ENCODE measurements around the gene ADGRV1.

The ADGRV1 gene

DNA sequence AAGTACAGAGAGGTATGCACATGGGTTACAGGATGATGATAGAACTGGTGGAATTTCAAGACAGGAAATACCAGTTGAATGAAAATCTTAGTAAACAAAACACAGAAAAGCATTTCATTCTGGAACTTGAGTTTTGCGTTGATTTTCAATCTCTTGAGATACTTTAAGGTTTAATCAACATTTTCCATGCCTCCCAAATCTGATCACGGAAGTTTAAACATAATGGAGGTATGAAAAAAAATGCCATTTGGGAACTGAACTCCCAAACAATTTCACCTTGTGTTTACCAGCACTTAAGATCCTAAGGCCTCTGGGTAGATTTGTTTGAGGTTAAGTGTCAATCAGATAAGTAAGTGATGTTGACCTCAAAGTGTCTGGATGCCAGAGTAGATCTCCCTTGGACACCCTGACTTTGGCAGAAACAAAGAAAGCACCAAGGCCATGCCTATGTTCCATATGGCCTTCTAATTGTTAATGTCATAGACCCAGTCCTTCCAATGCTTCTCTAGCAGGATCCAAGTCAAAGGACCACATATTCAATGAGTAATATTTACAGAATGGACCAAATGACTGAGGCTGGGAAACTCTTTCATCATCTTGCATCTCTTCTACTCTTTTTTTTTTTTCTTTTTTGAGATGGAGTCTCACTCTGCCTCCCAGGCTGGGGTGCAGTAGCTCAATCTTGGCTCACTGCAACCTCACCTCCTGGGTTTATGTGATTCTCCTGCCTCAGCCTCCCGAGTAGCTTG is 607.6 kb downstream of the ADGRV1 start:
- Histone ChIP-seq H3K27me3 (ENCODE audit: control insufficient read depth, insufficient read depth, low read length) (no peaks in the 10 kb centered on the region), H3K9ac (ENCODE audit: low read depth, low read length) (no peak overlapping the region), H3K9me3 (ENCODE audit: control insufficient read depth, insufficient read depth, low read length) (no peaks in the 10 kb centered on the region), H3K4me1 (ENCODE audit: control insufficient read depth, insufficient read depth, low read length) (peaks cover 3% of the 10 kb centered on the region), H3K36me3 (ENCODE audit: control insufficient read depth, insufficient read depth, low read length) (no peaks in the 10 kb centered on the region), H3K4me3 (ENCODE audit: low read depth, low read length) (no peak overlapping the region)

- Histone ChIP-seq H3K9ac (ENCODE audit: low read depth, low read length) (no peak overlapping the region), H3K9me3 (ENCODE audit: control insufficient read depth, insufficient read depth, low read length) (no peaks in the 10 kb centered on the region), H3K27me3 (ENCODE audit: control insufficient read depth, insufficient read depth, low read length) (no peaks in the 10 kb centered on the region), H3K4me3 (ENCODE audit: low read depth, low read length) (no peak overlapping the region), H3K4me1 (ENCODE audit: control insufficient read depth, insufficient read depth, low read length) (peaks cover 3% of the 10 kb centered on the region), H3K36me3 (ENCODE audit: control insufficient read depth, insufficient read depth, low read length) (no peaks in the 10 kb centered on the region)
Measured at GRCh38 chr5:91168859-91169258, 610.3 kb downstream of the ADGRV1 start.

DNA sequence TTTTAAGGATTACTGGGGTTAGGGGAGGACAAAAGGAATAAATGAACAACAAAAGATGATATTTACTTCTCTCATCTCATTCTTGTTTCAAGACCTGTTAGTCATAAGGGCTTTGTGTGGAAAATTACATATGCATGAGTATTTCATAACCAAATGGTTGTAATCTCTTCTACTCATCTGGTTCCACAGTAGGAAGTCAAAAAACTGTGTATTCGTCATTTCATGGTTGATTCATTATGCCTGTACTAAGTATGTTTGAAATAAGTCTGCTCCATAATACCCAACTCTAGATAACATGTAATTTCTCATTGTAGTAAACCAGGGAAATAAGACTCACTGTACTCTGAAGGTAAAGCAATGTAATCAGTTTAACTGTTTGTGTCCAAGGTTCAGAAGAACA is 611.7 kb downstream of the ADGRV1 start:
- no peaks in the 10 kb centered on the region for H3K36me3 ChIP-seq (ENCODE audit: control insufficient read depth, insufficient read depth, low read length)
- H3K9me3 ChIP-seq (ENCODE audit: control insufficient read depth, insufficient read depth, low read length): no peaks in the 10 kb centered on the region
- peaks cover 3% of the 10 kb centered on the region for H3K4me1 ChIP-seq (ENCODE audit: control insufficient read depth, insufficient read depth, low read length)
- H3K27me3 ChIP-seq (ENCODE audit: control insufficient read depth, insufficient read depth, low read length): no peaks in the 10 kb centered on the region
- no peak overlapping the region for H3K9ac ChIP-seq (ENCODE audit: low read depth, low read length)
- H3K4me3 ChIP-seq (ENCODE audit: low read depth, low read length): no peak overlapping the region

DNA sequence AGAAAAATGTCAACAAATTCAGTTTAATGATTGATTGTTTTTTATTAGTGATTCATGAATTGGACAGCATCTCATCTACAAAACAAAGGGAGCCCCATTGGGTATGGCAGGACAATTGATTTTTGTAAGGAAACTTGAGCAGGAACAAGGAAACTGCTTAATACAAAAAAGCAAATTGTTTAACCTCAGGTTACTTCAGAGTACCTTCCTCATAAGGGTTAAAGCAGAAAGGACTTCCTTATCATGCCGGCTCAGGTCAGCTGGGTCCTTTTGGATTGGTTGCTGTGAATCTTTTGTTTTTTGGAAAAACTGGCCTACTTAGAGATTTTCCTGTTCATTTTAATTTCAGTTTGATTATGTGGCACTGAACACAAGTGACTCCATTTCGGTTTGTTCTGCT is 612.7 kb downstream of the ADGRV1 start:
- Histone ChIP-seq H3K4me1 (ENCODE audit: control insufficient read depth, insufficient read depth, low read length) (peaks cover 3% of the 10 kb centered on the region), H3K9ac (ENCODE audit: low read depth, low read length) (no peak overlapping the region), H3K4me3 (ENCODE audit: low read depth, low read length) (no peak overlapping the region), H3K9me3 (ENCODE audit: control insufficient read depth, insufficient read depth, low read length) (no peaks in the 10 kb centered on the region), H3K27me3 (ENCODE audit: control insufficient read depth, insufficient read depth, low read length) (no peaks in the 10 kb centered on the region), H3K36me3 (ENCODE audit: control insufficient read depth, insufficient read depth, low read length) (no peaks in the 10 kb centered on the region)

DNA sequence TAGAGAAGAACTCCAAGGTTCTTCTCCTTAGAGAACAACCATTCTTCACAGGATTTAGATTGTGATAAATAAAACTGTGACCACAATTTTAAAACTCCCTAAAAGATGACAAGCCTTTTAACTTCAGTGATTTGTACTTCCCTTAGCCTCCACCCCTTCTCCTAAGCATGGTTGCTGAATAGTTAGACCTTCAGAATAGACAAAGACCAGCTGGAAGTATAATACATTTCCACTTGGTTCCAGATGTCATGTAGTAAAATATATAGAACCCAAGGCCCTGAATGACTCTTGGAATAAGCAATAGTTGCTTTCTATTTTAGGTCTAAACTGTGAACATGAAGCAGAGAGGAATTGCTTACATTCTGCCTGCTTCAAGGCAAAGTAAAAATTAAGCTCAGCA is 615.8 kb downstream of the ADGRV1 start:
- no peaks in the 10 kb centered on the region for H3K36me3 ChIP-seq (ENCODE audit: control insufficient read depth, insufficient read depth, low read length)
- no peaks in the 10 kb centered on the region for H3K9me3 ChIP-seq (ENCODE audit: control insufficient read depth, insufficient read depth, low read length)
- H3K27me3 ChIP-seq (ENCODE audit: control insufficient read depth, insufficient read depth, low read length): no peaks in the 10 kb centered on the region
- H3K9ac ChIP-seq (ENCODE audit: low read depth, low read length): no peak overlapping the region
- H3K4me1 ChIP-seq (ENCODE audit: control insufficient read depth, insufficient read depth, low read length): peaks cover 3% of the 10 kb centered on the region
- no peak overlapping the region for H3K4me3 ChIP-seq (ENCODE audit: low read depth, low read length)

GRCh38 chr5:91175708-91176107 is 617.1 kb downstream of the ADGRV1 start:
- no peaks in the 10 kb centered on the region for H3K4me1 ChIP-seq (ENCODE audit: control insufficient read depth, insufficient read depth, low read length)
- H3K4me3 ChIP-seq (ENCODE audit: low read depth, low read length): no peak overlapping the region
- no peaks in the 10 kb centered on the region for H3K9me3 ChIP-seq (ENCODE audit: control insufficient read depth, insufficient read depth, low read length)
- no peaks in the 10 kb centered on the region for H3K36me3 ChIP-seq (ENCODE audit: control insufficient read depth, insufficient read depth, low read length)
- no peaks in the 10 kb centered on the region for H3K27me3 ChIP-seq (ENCODE audit: control insufficient read depth, insufficient read depth, low read length)
- H3K9ac ChIP-seq (ENCODE audit: low read depth, low read length): no peak overlapping the region

DNA sequence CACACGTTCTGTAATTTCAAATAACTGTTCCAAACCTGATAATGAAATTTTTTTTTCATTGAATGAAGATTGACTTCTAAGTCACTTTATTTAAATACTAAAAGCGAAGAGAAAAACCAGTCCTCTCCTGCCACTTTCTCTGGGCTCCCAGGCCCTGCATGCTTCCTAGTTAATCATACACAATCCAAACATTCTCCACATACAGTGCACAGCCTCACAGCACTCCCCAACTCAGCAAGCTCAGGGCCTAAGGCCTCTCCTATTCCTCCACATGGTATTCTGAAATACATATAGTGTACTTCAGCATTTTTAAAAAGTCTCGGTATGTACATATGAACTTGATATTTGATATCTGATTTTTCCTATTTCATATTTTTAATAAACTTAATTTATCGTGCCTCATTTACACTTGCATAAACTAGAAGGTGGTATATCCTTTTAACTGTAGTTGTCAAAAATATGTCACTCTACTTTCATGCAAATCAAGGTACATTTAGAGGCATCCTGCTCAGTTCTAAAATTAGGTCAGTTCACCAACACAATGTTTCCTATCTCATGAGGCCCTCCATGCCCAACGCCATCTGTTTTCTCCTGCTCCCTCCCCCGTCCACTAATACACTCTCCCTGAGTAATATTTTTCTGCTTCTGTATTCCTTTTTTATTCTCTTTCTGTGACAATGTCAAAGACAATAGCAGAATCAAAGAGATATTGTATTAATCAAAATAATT is 617.9 kb downstream of the ADGRV1 start:
- Histone ChIP-seq H3K9ac (ENCODE audit: low read depth, low read length) (no peak overlapping the region), H3K36me3 (ENCODE audit: control insufficient read depth, insufficient read depth, low read length) (no peaks in the 10 kb centered on the region), H3K27me3 (ENCODE audit: control insufficient read depth, insufficient read depth, low read length) (no peaks in the 10 kb centered on the region), H3K9me3 (ENCODE audit: control insufficient read depth, insufficient read depth, low read length) (no peaks in the 10 kb centered on the region), H3K4me1 (ENCODE audit: control insufficient read depth, insufficient read depth, low read length) (no peaks in the 10 kb centered on the region), H3K4me3 (ENCODE audit: low read depth, low read length) (no peak overlapping the region)

- Histone ChIP-seq H3K27me3 (ENCODE audit: control insufficient read depth, insufficient read depth, low read length) (no peaks in the 10 kb centered on the region), H3K4me1 (ENCODE audit: control insufficient read depth, insufficient read depth, low read length) (no peaks in the 10 kb centered on the region), H3K9ac (ENCODE audit: low read depth, low read length) (no peak overlapping the region), H3K4me3 (ENCODE audit: low read depth, low read length) (no peak overlapping the region), H3K36me3 (ENCODE audit: control insufficient read depth, insufficient read depth, low read length) (no peaks in the 10 kb centered on the region), H3K9me3 (ENCODE audit: control insufficient read depth, insufficient read depth, low read length) (no peaks in the 10 kb centered on the region)
Measured at GRCh38 chr5:91177085-91177484, 618.5 kb downstream of the ADGRV1 start.

GRCh38 chr5:91177639-91178038 is 619.0 kb downstream of the ADGRV1 start:
- no peak overlapping the region for H3K4me3 ChIP-seq (ENCODE audit: low read depth, low read length)
- H3K36me3 ChIP-seq (ENCODE audit: control insufficient read depth, insufficient read depth, low read length): no peaks in the 10 kb centered on the region
- no peaks in the 10 kb centered on the region for H3K9me3 ChIP-seq (ENCODE audit: control insufficient read depth, insufficient read depth, low read length)
- H3K4me1 ChIP-seq (ENCODE audit: control insufficient read depth, insufficient read depth, low read length): no peaks in the 10 kb centered on the region
- H3K9ac ChIP-seq (ENCODE audit: low read depth, low read length): no peak overlapping the region
- no peaks in the 10 kb centered on the region for H3K27me3 ChIP-seq (ENCODE audit: control insufficient read depth, insufficient read depth, low read length)

DNA sequence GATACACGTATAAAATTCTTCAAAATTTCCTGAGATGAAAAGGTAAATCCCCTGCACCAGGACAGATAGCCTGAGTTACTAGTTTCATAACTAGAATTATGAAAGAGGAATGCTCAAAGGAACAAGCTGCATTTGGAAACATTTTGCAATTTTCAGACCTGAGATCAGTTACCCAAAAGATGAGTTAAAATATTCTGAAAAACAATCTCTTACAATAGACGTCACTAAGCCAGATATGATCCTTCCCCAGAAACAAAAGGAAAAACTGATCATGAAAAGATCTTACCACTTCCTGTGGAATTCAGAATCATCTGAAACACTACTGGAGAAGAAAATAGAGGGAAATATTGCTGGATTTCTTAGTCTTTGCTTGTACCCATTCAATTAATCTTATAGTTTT is 619.9 kb downstream of the ADGRV1 start:
- Histone ChIP-seq H3K4me3 (ENCODE audit: low read depth, low read length) (no peak overlapping the region), H3K9me3 (ENCODE audit: control insufficient read depth, insufficient read depth, low read length) (no peaks in the 10 kb centered on the region), H3K27me3 (ENCODE audit: control insufficient read depth, insufficient read depth, low read length) (no peaks in the 10 kb centered on the region), H3K9ac (ENCODE audit: low read depth, low read length) (no peak overlapping the region), H3K4me1 (ENCODE audit: control insufficient read depth, insufficient read depth, low read length) (peaks cover 4% of the 10 kb centered on the region), H3K36me3 (ENCODE audit: control insufficient read depth, insufficient read depth, low read length) (no peaks in the 10 kb centered on the region)

- no peaks in the 10 kb centered on the region for H3K36me3 ChIP-seq (ENCODE audit: control insufficient read depth, insufficient read depth, low read length)
Measured at GRCh38 chr5:91179018-91179417, 620.4 kb downstream of the ADGRV1 start.

DNA sequence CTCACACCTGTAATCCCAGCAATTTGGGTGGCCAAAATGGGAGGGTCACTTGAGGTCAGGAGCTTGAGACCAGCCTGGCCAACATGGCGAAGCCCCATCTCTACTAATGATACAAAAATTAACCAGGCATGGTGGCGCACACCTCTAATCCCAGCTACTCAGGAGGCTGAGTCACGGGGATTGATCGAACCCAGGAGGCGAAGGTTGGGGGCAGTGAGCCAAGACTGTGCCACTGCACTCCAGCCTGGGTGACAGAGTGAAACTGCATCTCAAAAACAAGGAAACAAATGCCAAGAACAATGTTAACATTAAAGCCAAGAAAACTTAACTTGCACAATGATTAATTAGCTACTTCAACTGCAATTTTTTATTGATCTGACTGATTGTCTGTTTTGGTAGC is 621.9 kb downstream of the ADGRV1 start:
- Histone ChIP-seq H3K4me1 (ENCODE audit: control insufficient read depth, insufficient read depth, low read length) (peaks cover 8% of the 10 kb centered on the region), H3K9me3 (ENCODE audit: control insufficient read depth, insufficient read depth, low read length) (no peaks in the 10 kb centered on the region), H3K36me3 (ENCODE audit: control insufficient read depth, insufficient read depth, low read length) (no peaks in the 10 kb centered on the region), H3K27me3 (ENCODE audit: control insufficient read depth, insufficient read depth, low read length) (no peaks in the 10 kb centered on the region), H3K4me3 (ENCODE audit: low read depth, low read length) (no peak overlapping the region), H3K9ac (ENCODE audit: low read depth, low read length) (no peak overlapping the region)

More at GRCh38 chr5:91179018-91179417, 620.4 kb downstream of the ADGRV1 start:
- no peaks in the 10 kb centered on the region for H3K9me3 ChIP-seq (ENCODE audit: control insufficient read depth, insufficient read depth, low read length)
- H3K27me3 ChIP-seq (ENCODE audit: control insufficient read depth, insufficient read depth, low read length): no peaks in the 10 kb centered on the region
- H3K9ac ChIP-seq (ENCODE audit: low read depth, low read length): no peak overlapping the region
- H3K4me1 ChIP-seq (ENCODE audit: control insufficient read depth, insufficient read depth, low read length): peaks cover 5% of the 10 kb centered on the region
- no peak overlapping the region for H3K4me3 ChIP-seq (ENCODE audit: low read depth, low read length)

Measured in iPS-15b (cell line).